Endothelial cell of umbilical vein (primary cell): ENCODE results near the gene IRF2BP2. TPM values are rescaled to one million over a fixed set of nuclear protein-coding genes. Genes with fewer than 3 reads are reported as not detected.

Experiments
- BruUV-seq: library from RNA; stranded (reverse); fragments of 400-500 nt; replicated peaks from 2 replicates; lab custom pipeline; 2021; lab: Mats Ljungman, UMichigan
- CTCF ChIA-PET: fragments of 300-600, 350-600 bp; sonication (Branson Sonifier 250); formaldehyde crosslinking; loops from one replicate; lab custom pipeline; 2021; ENCODE audit warnings: antibody characterized with exemption, inconsistent platforms; lab: Charles Lee
- POLR2A ChIA-PET: fragments of 300-600, 350-600 bp; sonication (Branson Sonifier 250); formaldehyde crosslinking; loops from one replicate; lab custom pipeline; 2021; ENCODE audit warnings: antibody characterized with exemption, inconsistent platforms; lab: Charles Lee
- DNase-seq: peaks from one replicate; pipeline ENCODE4 v3.0.0-alpha.2; 2011; ENCODE audit warnings: low read depth, low spot score
- FAIRE-seq: peaks from 2 replicates; lab custom pipeline; 2011; peaks lifted over from hg19 to GRCh38; lab: Jason Lieb, UNC
- H2AFZ ChIP-seq: 2 replicates; pipeline ENCODE4 v1.6.0; 2012; ENCODE audit warnings: low read depth, low read length, control low read depth, inconsistent platforms
- H3K27ac ChIP-seq: 2 replicates; pipeline ENCODE4 v1.5.1; 2011; ENCODE audit warnings: low read depth, mild to moderate bottlenecking, control low read depth, low read length, moderate library complexity; ENCODE audit not compliant: insufficient read depth
- H3K27me3 ChIP-seq, 2 experiments: 2 replicates each; pipeline versions ENCODE4 v1.6.0 to v1.6.1; 2011; ENCODE audit warnings: low read length in 2 of 2, mixed read lengths in 1 of 2; ENCODE audit not compliant: control insufficient read depth in 2 of 2, insufficient read depth in 2 of 2
- H3K36me3 ChIP-seq, 2 experiments: 2 replicates in 1 of 2; 3 replicates in 1 of 2; pipeline ENCODE4 v1.5.1; 2011; ENCODE audit warnings: low read length in 2 of 2, mild to moderate bottlenecking in 1 of 2, moderate library complexity in 1 of 2; ENCODE audit not compliant: control insufficient read depth in 2 of 2, insufficient read depth in 2 of 2; ENCODE audit errors: extremely low read depth in 1 of 2
- H3K4me1 ChIP-seq: 3 replicates; pipeline ENCODE4 v1.5.1; 2011; ENCODE audit warnings: mild to moderate bottlenecking, low read length; ENCODE audit not compliant: control insufficient read depth, insufficient read depth; ENCODE audit errors: extremely low read depth
- H3K4me2 ChIP-seq: 2 replicates; pipeline ENCODE4 v1.6.1; 2011; ENCODE audit warnings: low read length, control low read depth, mixed read lengths; ENCODE audit not compliant: insufficient read depth
- H3K4me3 ChIP-seq, 3 experiments: fragments of 200-600 bp in 1 of 3; sonication (generic), shearing (Covaris generic) in 1 of 3; replicated peaks in 1 of 3; 2 replicates each; pipeline ENCODE4 v1.5.1; 2011 to 2016; ENCODE audit warnings: control low read depth in 3 of 3, low read length in 3 of 3, mild to moderate bottlenecking in 2 of 3, inconsistent platforms in 1 of 3, low read depth in 1 of 3, moderate library complexity in 1 of 3; ENCODE audit not compliant: insufficient read depth in 1 of 3
- H3K79me2 ChIP-seq: 2 replicates; pipeline ENCODE4 v1.6.0; 2012; ENCODE audit warnings: low read length, inconsistent platforms; ENCODE audit not compliant: control insufficient read depth, insufficient read depth
- H3K9ac ChIP-seq: replicated peaks from 2 replicates; pipeline ENCODE3; 2011; ENCODE audit warnings: low read length, control low read depth; ENCODE audit not compliant: insufficient read depth; ENCODE audit errors: extremely low read depth
- H3K9me1 ChIP-seq: replicated peaks from 3 replicates; pipeline ENCODE4 v1.6.0; 2011; ENCODE audit warnings: mild to moderate bottlenecking, low read length; ENCODE audit not compliant: control insufficient read depth, insufficient read depth; ENCODE audit errors: extremely low read depth
- H3K9me3 ChIP-seq: replicated peaks from 2 replicates; pipeline ENCODE4 v1.5.1; 2012; ENCODE audit warnings: low read length, inconsistent platforms; ENCODE audit not compliant: control insufficient read depth, insufficient read depth
- H4K20me1 ChIP-seq: replicated peaks from 2 replicates; pipeline ENCODE3; 2011; ENCODE audit warnings: mild to moderate bottlenecking, low read length; ENCODE audit not compliant: control insufficient read depth, insufficient read depth; ENCODE audit errors: extremely low read depth
- EZH2 ChIP-seq: IDR thresholded peaks from 2 replicates; pipeline ENCODE4 v1.6.1; 2012; ENCODE audit warnings: borderline replicate concordance, low read depth, mild to moderate bottlenecking, moderate library complexity, low read length, inconsistent platforms; ENCODE audit not compliant: severe bottlenecking
- FOS ChIP-seq: IDR thresholded peaks from 2 replicates; pipeline ENCODE4 v1.6.1; 2011; ENCODE audit warnings: mild to moderate bottlenecking, low read length, moderate library complexity, borderline replicate concordance; ENCODE audit not compliant: insufficient read depth
- GATA2 ChIP-seq: IDR thresholded peaks from 2 replicates; pipeline ENCODE4 v1.7.0; 2011; ENCODE audit warnings: low read depth, mild to moderate bottlenecking, moderate library complexity, mixed read lengths, low read length; ENCODE audit not compliant: insufficient read length, insufficient read depth
- JUN ChIP-seq: IDR thresholded peaks from 2 replicates; pipeline ENCODE4 v1.6.1; 2011; ENCODE audit warnings: borderline replicate concordance, low read depth; ENCODE audit not compliant: insufficient read length, insufficient read depth
- MAX ChIP-seq: IDR thresholded peaks from 2 replicates; pipeline ENCODE4 v1.6.1; 2011; ENCODE audit not compliant: insufficient read depth, insufficient read length
- MYC ChIP-seq: IDR thresholded peaks from one replicate; pipeline ENCODE4 v1.6.1; 2011; ENCODE audit warnings: mild to moderate bottlenecking, low read depth, low read length
- POLR2A ChIP-seq: IDR thresholded peaks from 2 replicates; pipeline ENCODE4 v1.6.1; 2012; ENCODE audit warnings: low read depth, mild to moderate bottlenecking, control low read depth, low read length
- POLR2AphosphoS5 ChIP-seq: IDR thresholded peaks from 2 replicates; pipeline ENCODE4 v1.6.1; 2012; ENCODE audit warnings: low read depth, mild to moderate bottlenecking, control low read depth, low read length, moderate library complexity; ENCODE audit not compliant: insufficient read depth
- dilution Hi-C: fragments of 300-500 bp; cut with MboI; formaldehyde crosslinking; loops from one replicate; pipeline ENCODE4 v1.15.0; 2019; ENCODE audit warnings: low sequenced_read_pairs; ENCODE audit not compliant: extremely low pct_ligation_motif_present
- intact Hi-C: fragments of 100-400 bp; cut with micrococcal nuclease; formaldehyde crosslinking; loops from one replicate; pipeline ENCODE4 v1.10.0; 2022
- polyA plus RNA-seq, 4 experiments: library from polyadenylated mRNA; depleted of rRNA in 3 of 4; stranded (reverse) in 3 of 4; unstranded in 1 of 4; fragments of >200 nt; gene quantifications; 2 replicates each; pipeline versions ENCODE4 v1.2.1 to v1.2.3, GENCODE V29; 2011 to 2012; ENCODE audit warnings: missing spikeins in 1 of 4
- total RNA-seq: library from RNA; stranded (reverse); gene quantifications from 2 replicates; pipeline ENCODE4 v1.2.3, GENCODE V29; 2021
- TF ChIP-seq, protein P1 (sequence below), 2 donors: IDR thresholded peaks; 1 replicate in 1 of 2; 2 replicates in 1 of 2; pipeline ENCODE4 v1.5.1; 2011; ENCODE audit warnings: low read length in 2 of 2, mild to moderate bottlenecking in 2 of 2, moderate library complexity in 2 of 2, control low read depth in 1 of 2, inconsistent platforms in 1 of 2, low read depth in 1 of 2; ENCODE audit not compliant: insufficient read depth in 1 of 2; ENCODE audit errors: extremely low read depth in 1 of 2

IRF2BP2 gene
- total and polyA plus RNA-seq, 2 donors (not counting 3 experiments of a cell fraction or from before 2014, with no cell fraction given), result 66.6 to 109 TPM

DNA sequence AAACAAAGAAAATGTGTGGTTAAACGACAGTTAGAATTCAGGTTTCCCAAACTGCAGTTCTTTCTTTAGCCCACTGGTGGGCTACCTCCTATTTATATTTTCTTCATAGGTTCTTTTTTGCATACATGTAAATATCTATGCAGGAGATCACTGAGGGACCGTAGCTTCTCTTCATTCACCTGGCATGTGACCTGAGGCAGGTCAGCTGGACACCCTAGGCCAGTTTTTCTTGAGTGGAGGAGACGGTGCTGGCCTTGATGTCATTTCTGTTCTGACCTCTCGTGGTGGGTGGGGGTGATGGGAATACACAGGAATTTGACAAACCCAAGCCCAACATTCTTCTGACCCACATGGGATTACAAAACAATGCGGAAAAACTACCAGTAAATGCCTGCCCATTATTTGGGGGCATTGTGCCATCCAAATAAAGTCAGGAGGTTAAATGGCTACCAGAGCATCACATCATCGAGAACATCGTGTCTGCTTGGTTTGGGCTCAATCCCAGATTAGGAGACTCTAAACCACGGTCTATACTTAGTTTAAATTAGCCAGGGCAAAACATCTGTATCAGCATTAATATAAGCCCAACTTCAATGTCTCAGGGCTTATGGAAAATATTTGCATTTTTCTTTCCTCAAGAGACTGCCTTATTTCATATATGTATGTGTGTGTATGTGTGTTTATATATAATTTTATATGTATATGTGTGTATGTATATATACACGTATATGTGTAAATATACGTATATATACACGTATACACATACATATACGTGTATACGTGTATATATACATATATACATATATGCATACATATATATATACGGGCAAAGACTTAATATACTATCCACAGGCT, 7.4 kb upstream of the IRF2BP2 start:
- no TSS peak for BruUV-seq
- Histone ChIP-seq H3K4me1 (peaks cover 28% of the 10 kb centered on the region), H3K9me3 (no peaks in the 10 kb centered on the region), H4K20me1 (no peaks in the 10 kb centered on the region), H3K27ac (no peak overlapping the region), H2AFZ (no peak overlapping the region), H3K79me2 (no peaks in the 10 kb centered on the region), H3K9me1 (no peaks in the 10 kb centered on the region), H3K9ac (no peak overlapping the region), H3K27me3 (no peaks in the 10 kb centered on the region), H3K4me2 (no peak overlapping the region), H3K36me3 (no peaks in the 10 kb centered on the region), H3K4me3 (no peak overlapping the region)
- no peak for DNase-seq
- ChIA-PET POLR2A (no interaction called here), CTCF (no interaction called here)
- dilution Hi-C loops (loop anchor here (25.0 kb wide), 1 partner anchor 370 kb away; no protein-coding TSS in a partner anchor), intact Hi-C loops (no loop called here)
- FAIRE-seq, result no peak
- TF ChIP-seq GATA2 (no peak), POLR2A (no peak), MAX (no peak), MYC (no peak), POLR2AphosphoS5 (no peak), JUN (no peak), EZH2 (no peak), FOS (no peak)
- TF ChIP-seq, protein P1, sequence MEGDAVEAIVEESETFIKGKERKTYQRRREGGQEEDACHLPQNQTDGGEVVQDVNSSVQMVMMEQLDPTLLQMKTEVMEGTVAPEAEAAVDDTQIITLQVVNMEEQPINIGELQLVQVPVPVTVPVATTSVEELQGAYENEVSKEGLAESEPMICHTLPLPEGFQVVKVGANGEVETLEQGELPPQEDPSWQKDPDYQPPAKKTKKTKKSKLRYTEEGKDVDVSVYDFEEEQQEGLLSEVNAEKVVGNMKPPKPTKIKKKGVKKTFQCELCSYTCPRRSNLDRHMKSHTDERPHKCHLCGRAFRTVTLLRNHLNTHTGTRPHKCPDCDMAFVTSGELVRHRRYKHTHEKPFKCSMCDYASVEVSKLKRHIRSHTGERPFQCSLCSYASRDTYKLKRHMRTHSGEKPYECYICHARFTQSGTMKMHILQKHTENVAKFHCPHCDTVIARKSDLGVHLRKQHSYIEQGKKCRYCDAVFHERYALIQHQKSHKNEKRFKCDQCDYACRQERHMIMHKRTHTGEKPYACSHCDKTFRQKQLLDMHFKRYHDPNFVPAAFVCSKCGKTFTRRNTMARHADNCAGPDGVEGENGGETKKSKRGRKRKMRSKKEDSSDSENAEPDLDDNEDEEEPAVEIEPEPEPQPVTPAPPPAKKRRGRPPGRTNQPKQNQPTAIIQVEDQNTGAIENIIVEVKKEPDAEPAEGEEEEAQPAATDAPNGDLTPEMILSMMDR (IDR thresholded peaks at IDR 0.05; ENCODE audit: extremely low read depth in 1 of 2, insufficient read depth in 1 of 2, low read depth in 1 of 2, low read length in 2 of 2), result no peak
